ENCODE results near the gene ZFC3H1.

- TF ChIP-seq EZH2 (IDR thresholded peaks at IDR 0.05) (no peak), POLR2AphosphoS5 (IDR thresholded peaks at IDR 0.05; ENCODE audit: borderline replicate concordance, low read depth, low read length) (no peak)
These were observed 30.6 kb upstream of the ZFC3H1 start for GRCh38 chr12:71694099-71694820.
